GM23338 (cell line): ENCODE measurements around the gene DDAH2.

Experiments used
- POLR2AphosphoS5 ChIP-seq: IDR thresholded peaks from 2 replicates; pipeline ENCODE4 v1.6.1; 2016; ENCODE audit warnings: antibody characterized with exemption, low read depth
- REST ChIP-seq: IDR thresholded peaks from one replicate; pipeline ENCODE4 v1.6.1; 2018; ENCODE audit warnings: antibody characterized with exemption; ENCODE audit not compliant: unreplicated experiment
- TF ChIP-seq, protein P1 (sequence below), 2 experiments: fragments of 200-600 bp in 1 of 2; sonication (generic) in 1 of 2; conservative IDR thresholded peaks; 2 replicates each; pipeline versions ENCODE4 v1.5.1 to v1.6.1; 2016 to 2017; ENCODE audit warnings: antibody characterized with exemption in 2 of 2, low read depth in 2 of 2, mild to moderate bottlenecking in 2 of 2, moderate library complexity in 1 of 2

GRCh38 chr6:31705931-31706330 lies 23.2 kb downstream of the DDAH2 start:
- TF ChIP-seq, protein P1, sequence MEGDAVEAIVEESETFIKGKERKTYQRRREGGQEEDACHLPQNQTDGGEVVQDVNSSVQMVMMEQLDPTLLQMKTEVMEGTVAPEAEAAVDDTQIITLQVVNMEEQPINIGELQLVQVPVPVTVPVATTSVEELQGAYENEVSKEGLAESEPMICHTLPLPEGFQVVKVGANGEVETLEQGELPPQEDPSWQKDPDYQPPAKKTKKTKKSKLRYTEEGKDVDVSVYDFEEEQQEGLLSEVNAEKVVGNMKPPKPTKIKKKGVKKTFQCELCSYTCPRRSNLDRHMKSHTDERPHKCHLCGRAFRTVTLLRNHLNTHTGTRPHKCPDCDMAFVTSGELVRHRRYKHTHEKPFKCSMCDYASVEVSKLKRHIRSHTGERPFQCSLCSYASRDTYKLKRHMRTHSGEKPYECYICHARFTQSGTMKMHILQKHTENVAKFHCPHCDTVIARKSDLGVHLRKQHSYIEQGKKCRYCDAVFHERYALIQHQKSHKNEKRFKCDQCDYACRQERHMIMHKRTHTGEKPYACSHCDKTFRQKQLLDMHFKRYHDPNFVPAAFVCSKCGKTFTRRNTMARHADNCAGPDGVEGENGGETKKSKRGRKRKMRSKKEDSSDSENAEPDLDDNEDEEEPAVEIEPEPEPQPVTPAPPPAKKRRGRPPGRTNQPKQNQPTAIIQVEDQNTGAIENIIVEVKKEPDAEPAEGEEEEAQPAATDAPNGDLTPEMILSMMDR (conservative IDR thresholded peaks at IDR 0.05; ENCODE audit: low read depth in 2 of 2), result no peak
- TF ChIP-seq POLR2AphosphoS5 (no peak), REST (no peak)
